ENCODE results near the gene KIT.

- TF ChIP-seq CTCF (IDR thresholded peaks at IDR 0.05; ENCODE audit: poor library complexity), result no peak
- no peak for TF ChIP-seq EZH2 (IDR thresholded peaks at IDR 0.05; ENCODE audit: borderline replicate concordance)
Measured at GRCh38 chr4:54685810-54686209, 28.1 kb downstream of the KIT start.
